Activated naive CD4-positive, alpha-beta T cell treated with anti-CD3 and anti-CD28 coated beads, Interleukin-2, amount 50 U/mL, for 72 hours (primary cell): Measurements from ENCODE around the gene FAM81A. TPM values are rescaled to one million over a fixed set of nuclear protein-coding genes. Genes with fewer than 3 reads are reported as not detected.
"Not testable (repeated sequence)": the region's sequence is repeated elsewhere in the genome, so short reads cannot be mapped to it uniquely, and the experiment has no call there.

Source experiments
- ATAC-seq, 2 donors: fragments of 150-1000 bp; cut with Tn5 transposase; 2 replicates each; pipeline ENCODE4 v1.10.0; 2021; ENCODE audit warnings: mild to moderate bottlenecking in 2 of 2, moderate library complexity in 2 of 2
- DNase-seq, 2 donors: peaks; one replicate each; pipeline ENCODE4 v3.0.0; 2021 to 2022; ENCODE audit warnings: low spot score in 2 of 2
- H3K27ac Mint-ChIP-seq, 2 donors: one replicate each; pipeline ENCODE4 v1.8.0; 2022; ENCODE audit warnings: mild to moderate bottlenecking in 2 of 2, mixed read lengths in 2 of 2
- H3K36me3 Mint-ChIP-seq, 2 donors: one replicate each; pipeline ENCODE4 v1.8.0; 2022; ENCODE audit warnings: mixed read lengths in 2 of 2
- H3K9me3 Mint-ChIP-seq, 2 donors: one replicate each; pipeline ENCODE4 v1.8.0; 2022; ENCODE audit warnings: mixed read lengths in 2 of 2
- total RNA-seq, 2 donors: library from RNA; stranded (reverse); gene quantifications; one replicate each; pipeline ENCODE4 v1.2.3, GENCODE V29; 2022

FAM81A gene
- total RNA-seq, 2 donors from 2014 or later, result 0.09 to 0.41 TPM

- no peak for ATAC-seq
- no peak overlapping the region for H3K27ac Mint-ChIP-seq
Measured at GRCh38 chr15:59516655-59517461, 78.9 kb downstream of the FAM81A start.

DNA sequence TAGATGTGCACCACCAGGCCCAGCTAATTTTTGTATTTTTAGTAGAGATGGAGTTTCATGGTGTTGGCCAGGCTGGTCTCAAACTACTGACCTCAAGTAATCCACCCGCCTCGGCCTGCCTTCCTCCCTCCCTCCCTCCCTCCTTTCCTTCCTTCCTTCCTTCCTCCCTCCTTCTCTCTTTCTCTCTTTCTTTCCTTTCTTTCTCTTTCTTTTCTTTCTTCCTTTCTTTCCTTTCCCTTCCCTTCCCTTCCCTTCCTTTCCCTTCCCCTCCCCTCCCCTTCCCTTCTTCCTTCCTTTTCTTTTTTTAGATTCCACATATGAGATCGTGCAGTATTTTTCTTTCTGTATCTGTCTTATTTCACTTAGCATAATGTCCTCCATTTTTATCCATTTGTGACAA lies 81.3 kb downstream of the FAM81A start:
- ATAC-seq, result no peak
- H3K36me3 Mint-ChIP-seq, result no peaks in the 10 kb centered on the region
- DNase-seq, result no peak
- H3K27ac Mint-ChIP-seq, result no peak overlapping the region
- no peaks in the 10 kb centered on the region for H3K9me3 Mint-ChIP-seq

More at GRCh38 chr15:59516655-59517461, 78.9 kb downstream of the FAM81A start:
- no peak for DNase-seq
- no peaks in the 10 kb centered on the region for H3K9me3 Mint-ChIP-seq
- H3K36me3 Mint-ChIP-seq, result no peaks in the 10 kb centered on the region

GRCh38 chr15:59521443-59521842 lies 83.5 kb downstream of the FAM81A start:
- Mint-ChIP-seq H3K36me3 (no peaks in the 10 kb centered on the region), H3K27ac (no peak overlapping the region), H3K9me3 (no peaks in the 10 kb centered on the region)
- DNase-seq, result no peak
- ATAC-seq, result no peak

GRCh38 chr15:59522988-59523461 lies 85.0 kb downstream of the FAM81A start:
- no peak for DNase-seq
- Mint-ChIP-seq H3K9me3 (no peaks in the 10 kb centered on the region), H3K27ac (no peak overlapping the region)

DNA sequence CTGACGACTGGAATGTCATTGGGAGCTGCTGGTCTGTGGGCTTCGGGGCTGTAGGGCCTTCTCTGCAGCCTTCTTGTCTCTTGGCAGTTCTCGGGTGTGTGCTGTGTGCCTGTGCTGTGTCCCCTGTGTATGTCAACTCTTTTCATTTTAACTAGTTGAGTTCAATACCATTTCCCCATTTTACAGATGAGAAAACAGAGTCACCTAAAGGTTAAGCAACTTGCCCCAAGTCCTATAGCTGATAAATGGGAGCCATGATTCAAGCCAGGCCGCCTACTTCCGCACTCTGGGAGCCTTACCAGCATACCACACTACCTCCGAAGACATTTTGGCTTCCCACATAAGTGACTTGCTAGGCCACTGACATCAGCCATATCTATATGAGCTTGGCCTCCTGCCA lies 85.7 kb downstream of the FAM81A start:
- ATAC-seq (no peak), DNase-seq (no peak)
- peak overlapping the region in 1 of 2 donors; percentile 33 for H3K27ac Mint-ChIP-seq
- no peaks in the 10 kb centered on the region for H3K9me3 Mint-ChIP-seq
- H3K36me3 Mint-ChIP-seq, result no peaks in the 10 kb centered on the region

More at GRCh38 chr15:59522988-59523461, 85.0 kb downstream of the FAM81A start:
- no peaks in the 10 kb centered on the region for H3K36me3 Mint-ChIP-seq
- ATAC-seq, result peak in 1 of 2 donors; percentile 50

DNA sequence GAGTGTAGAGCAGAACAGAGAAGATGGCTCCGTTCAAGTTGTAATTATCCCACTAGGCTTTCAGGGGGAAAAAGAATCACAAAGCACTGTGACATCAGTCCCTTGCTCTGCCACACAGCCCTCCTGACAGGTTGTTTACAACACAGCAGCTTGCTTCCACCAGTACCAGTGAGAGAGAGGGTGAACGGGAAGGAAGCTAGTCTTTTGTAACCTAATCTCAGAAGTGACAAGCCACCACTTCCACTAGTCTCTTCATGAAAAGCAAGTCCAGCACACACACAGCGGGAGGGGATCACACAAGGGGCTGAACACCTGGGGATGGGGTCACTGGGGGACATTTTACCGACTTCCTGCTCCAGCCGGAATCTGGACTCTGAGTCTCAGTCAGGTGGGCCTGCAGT lies 86.3 kb downstream of the FAM81A start:
- Mint-ChIP-seq H3K36me3 (no peaks in the 10 kb centered on the region), H3K9me3 (no peaks in the 10 kb centered on the region), H3K27ac (peak overlapping the region in 1 of 2 donors; percentile 33)
- ATAC-seq (no peak), DNase-seq (no peak)

- H3K9me3 Mint-ChIP-seq, DNase-seq, H3K36me3 Mint-ChIP-seq, ATAC-seq, H3K27ac Mint-ChIP-seq: not testable (repeated sequence)
Measured at GRCh38 chr15:59526466-59526865, 88.5 kb downstream of the FAM81A start.

- DNase-seq, result no peak
- no peak for ATAC-seq
- H3K27ac Mint-ChIP-seq, result no peak overlapping the region
- H3K9me3 Mint-ChIP-seq, result no peaks in the 10 kb centered on the region
- H3K36me3 Mint-ChIP-seq, result no peaks in the 10 kb centered on the region
Measured at GRCh38 chr15:59528429-59528828, 90.4 kb downstream of the FAM81A start.

GRCh38 chr15:59528961-59529402 lies 91.0 kb downstream of the FAM81A start:
- DNase-seq (peak; percentile 64 to 77), ATAC-seq (peak; percentile 84 to 90)
- Mint-ChIP-seq H3K9me3 (no peaks in the 10 kb centered on the region), H3K27ac (no peak overlapping the region), H3K36me3 (no peaks in the 10 kb centered on the region)

DNA sequence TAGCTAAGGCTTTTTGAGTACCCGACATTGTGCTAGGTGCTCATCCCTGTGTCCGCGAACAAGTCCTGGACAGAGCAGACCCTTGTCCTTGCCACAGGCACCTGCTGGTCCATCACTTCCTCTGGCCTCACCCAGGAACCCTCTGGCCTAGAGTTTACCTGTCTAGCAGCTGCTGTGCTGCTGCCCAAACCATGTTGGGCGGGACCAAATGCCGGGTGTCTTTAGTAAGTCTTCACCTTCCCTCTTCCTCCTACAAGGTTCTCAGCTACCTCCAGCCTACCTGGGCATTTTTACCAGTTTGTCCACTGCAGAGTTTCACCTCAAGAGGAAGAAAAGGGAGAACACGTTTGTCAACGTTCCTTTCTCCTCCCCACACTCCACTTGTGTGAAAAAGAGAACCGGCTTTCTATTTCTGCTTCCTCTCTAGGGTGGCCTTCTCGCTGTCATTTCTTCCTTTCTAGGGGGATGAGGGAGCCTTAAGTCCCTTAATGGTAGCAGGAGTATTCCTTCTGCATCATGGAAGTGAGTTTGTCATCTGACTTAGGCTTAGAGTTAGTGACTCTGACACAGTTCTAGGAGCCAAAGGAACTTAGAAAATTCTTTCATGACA lies 93.2 kb downstream of the FAM81A start:
- ATAC-seq, result no peak
- Mint-ChIP-seq H3K27ac (peak overlapping the region in 1 of 2 donors; percentile 48), H3K36me3 (no peaks in the 10 kb centered on the region), H3K9me3 (no peaks in the 10 kb centered on the region)
- DNase-seq, result no peak

DNA sequence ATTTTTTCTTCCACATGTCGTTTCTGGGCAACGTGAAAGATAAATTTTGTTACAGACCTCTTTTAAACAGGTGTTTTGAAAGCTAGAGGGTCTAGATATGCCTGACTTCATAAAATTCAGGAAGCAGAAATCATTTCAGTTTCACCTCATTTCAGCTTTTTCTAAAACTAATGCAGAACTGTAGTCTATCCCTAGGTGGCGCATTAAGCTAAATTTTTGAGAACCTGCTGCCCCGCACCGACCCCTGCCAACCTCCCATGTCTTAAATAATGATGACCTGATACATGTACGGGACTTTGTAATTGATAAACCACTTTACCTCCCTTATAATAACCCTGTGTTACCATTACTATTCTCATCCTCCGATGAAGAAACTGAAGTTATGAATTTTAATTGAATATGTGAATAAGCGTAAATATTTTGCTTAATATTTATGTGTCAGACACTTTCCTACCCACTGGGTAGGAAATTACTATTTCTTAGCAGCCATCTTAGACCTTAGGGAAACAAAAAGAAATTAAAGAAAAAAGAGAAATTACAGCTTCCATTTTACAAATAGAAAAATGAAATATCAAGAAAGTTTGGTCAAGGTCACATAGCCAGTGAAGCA lies 94.9 kb downstream of the FAM81A start:
- peak in 1 of 2 donors; percentile 40 for DNase-seq
- no peaks in the 10 kb centered on the region for H3K36me3 Mint-ChIP-seq
- H3K9me3 Mint-ChIP-seq, result no peaks in the 10 kb centered on the region
- peak overlapping the region in 1 of 2 donors; percentile 56 for H3K27ac Mint-ChIP-seq
- peak; percentile 47 to 66 for ATAC-seq

- H3K27ac Mint-ChIP-seq, result no peak overlapping the region
- no peak for ATAC-seq
- H3K36me3 Mint-ChIP-seq, result no peaks in the 10 kb centered on the region
- no peak for DNase-seq
- H3K9me3 Mint-ChIP-seq, result no peaks in the 10 kb centered on the region
Measured at GRCh38 chr15:59536553-59536952, 98.6 kb downstream of the FAM81A start.

GRCh38 chr15:59537403-59537802 lies 99.4 kb downstream of the FAM81A start:
- Mint-ChIP-seq H3K36me3 (no peaks in the 10 kb centered on the region), H3K9me3 (no peaks in the 10 kb centered on the region), H3K27ac (peak overlapping the region in 1 of 2 donors; percentile 89)
- DNase-seq (no peak), ATAC-seq (no peak)

GRCh38 chr15:59538494-59538893 lies 100.5 kb downstream of the FAM81A start:
- Mint-ChIP-seq H3K36me3 (no peaks in the 10 kb centered on the region), H3K27ac (no peak overlapping the region), H3K9me3 (no peaks in the 10 kb centered on the region)
- ATAC-seq, result no peak
- no peak for DNase-seq

- DNase-seq (no peak), ATAC-seq (no peak)
- H3K9me3 Mint-ChIP-seq, result no peaks in the 10 kb centered on the region
- no peak overlapping the region for H3K27ac Mint-ChIP-seq
- no peaks in the 10 kb centered on the region for H3K36me3 Mint-ChIP-seq
Measured at GRCh38 chr15:59539799-59540198, 101.8 kb downstream of the FAM81A start.

DNA sequence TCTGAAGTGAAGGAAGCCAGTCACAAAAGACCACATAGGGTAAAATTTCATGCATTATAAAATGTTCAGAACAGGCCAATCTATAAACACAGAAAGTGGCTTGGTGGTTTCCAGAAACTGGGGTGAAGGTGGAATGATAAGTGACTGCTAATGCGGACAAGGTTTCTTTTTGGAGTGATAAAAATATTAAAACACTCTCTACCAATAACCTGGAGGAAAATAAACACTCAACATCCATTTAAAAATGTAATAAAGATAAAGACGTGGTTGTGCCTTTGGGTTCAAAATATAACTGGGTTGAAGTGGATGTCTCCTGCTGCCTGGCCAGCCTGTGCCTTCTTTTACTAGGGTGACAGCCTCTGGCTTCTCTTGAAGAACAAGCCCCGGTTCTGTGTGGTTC lies 102.7 kb downstream of the FAM81A start:
- no peak for ATAC-seq
- H3K27ac Mint-ChIP-seq, result no peak overlapping the region
- H3K36me3 Mint-ChIP-seq, result no peaks in the 10 kb centered on the region
- DNase-seq, result no peak
- H3K9me3 Mint-ChIP-seq, result no peaks in the 10 kb centered on the region

- H3K27ac Mint-ChIP-seq, result no peak overlapping the region
- H3K36me3 Mint-ChIP-seq, result no peaks in the 10 kb centered on the region
- no peaks in the 10 kb centered on the region for H3K9me3 Mint-ChIP-seq
- ATAC-seq, result no peak
- no peak for DNase-seq
Measured at GRCh38 chr15:59541750-59542149, 103.8 kb downstream of the FAM81A start.
